NCI-H526 (cell line): ENCODE data around the gene XDH.

Experiments used
- DNase-seq, 2 experiments: peaks; one replicate each; lab custom pipeline; 2025; lab: John Stamatoyannopoulos, UW

Gene XDH

DNA sequence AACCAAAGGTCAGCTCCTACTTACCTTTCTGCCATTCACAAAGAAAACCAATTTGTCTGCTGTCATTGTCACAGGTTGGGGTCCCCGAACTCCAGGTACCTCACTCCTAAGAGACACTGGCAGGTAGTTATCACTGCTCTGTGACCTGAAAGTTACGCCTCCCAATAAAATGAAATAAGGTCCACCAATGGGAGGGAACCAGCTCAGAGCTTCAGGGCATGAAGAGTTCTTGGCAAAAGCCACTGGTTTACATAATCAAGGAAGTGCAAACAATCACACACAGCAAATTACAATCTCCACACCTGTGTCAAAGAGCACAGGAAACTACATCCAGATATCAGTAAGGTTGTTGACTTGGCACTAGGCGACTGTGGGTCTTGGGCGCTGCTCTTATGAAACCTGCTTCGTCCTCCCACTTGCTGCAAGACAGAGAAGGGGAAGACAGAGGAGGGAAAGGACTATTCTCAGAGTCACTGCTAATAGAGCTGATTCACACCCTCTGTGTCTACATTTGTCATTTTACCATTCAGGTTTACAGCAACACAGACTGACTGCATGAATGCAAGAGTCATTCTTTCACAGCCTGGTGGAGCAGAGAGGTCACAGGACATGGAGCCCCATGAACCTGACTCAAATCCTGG is at the start of gene XDH:
TSS of gene XDH (minus strand) at position 142 of the 641 bp plus-strand sequence. CDS start at position 66, 76 bp downstream.
- DNase-seq: no peak

GRCh38 chr2:31457651-31458050 is 43.1 kb upstream of the XDH start:
- no peak for DNase-seq

- DNase-seq: no peak
Observed at GRCh38 chr2:31446848-31447247, 32.3 kb upstream of the XDH start.

- no peak for DNase-seq
Observed at GRCh38 chr2:31442376-31442775, 27.8 kb upstream of the XDH start.

- no peak for DNase-seq
Observed at GRCh38 chr2:31440764-31441163, 26.2 kb upstream of the XDH start.

GRCh38 chr2:31434911-31435310 is 20.4 kb upstream of the XDH start:
- DNase-seq: no peak

GRCh38 chr2:31433541-31433940 is 19.0 kb upstream of the XDH start:
- no peak for DNase-seq

DNA sequence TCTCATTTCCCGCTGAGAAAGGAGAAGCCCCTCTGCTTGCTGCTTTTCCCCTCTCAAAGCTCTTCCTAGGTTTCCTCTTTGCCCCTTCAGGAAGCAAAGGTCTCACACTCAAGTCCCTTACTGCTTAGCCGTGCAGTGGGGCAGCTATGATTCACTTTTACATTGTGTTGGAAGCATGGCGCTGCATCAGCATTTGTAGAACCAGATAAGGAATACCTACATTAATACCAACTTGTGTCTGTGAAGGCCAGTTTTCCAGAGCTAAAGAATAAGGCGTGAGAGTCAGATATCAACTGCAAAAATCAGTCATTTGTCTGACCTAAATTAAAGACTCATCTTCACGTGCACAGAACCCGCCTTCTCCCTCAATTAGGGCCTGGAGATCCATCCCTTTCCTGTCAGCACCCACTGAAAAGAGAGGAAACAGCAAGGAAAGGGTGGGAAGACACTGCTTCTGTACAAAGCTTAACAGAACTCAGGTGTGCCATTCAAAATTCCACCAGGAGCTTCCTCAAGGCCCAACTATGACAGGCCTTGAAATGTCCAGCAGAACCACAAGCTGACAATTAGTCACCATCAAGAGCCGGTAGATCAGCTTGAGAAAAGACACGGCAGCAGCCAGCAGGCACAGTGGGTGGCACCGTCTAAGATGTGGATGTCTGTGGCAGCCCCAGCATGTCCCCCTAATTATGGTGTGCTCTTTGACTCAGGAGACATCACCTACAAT is 16.1 kb upstream of the XDH start:
- no peak for DNase-seq

GRCh38 chr2:31429759-31430438 is 15.4 kb upstream of the XDH start:
- DNase-seq: no peak

- no peak for DNase-seq
Observed at GRCh38 chr2:31429040-31429439, 14.5 kb upstream of the XDH start.

GRCh38 chr2:31428001-31428418 is 13.5 kb upstream of the XDH start:
- no peak for DNase-seq

DNA sequence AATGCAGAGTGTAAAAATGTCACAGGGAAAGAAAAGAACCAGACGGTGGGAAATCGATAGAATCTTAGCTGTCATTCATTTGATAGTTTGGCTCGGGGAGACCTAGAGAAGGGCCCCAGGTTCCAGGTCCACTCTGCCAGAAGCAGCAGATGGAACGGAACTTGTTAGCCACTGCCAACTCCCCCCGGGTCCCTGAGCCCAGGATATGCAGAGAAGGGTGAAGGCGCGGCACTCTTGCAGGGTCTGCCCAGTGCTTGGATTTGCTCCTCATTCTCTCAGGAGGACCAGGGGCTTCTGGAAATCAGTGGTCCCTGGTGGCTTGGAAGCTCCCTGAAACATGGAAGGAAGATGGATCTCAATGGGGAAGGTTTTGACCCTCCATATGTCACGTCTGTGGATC is 11.6 kb upstream of the XDH start:
- DNase-seq: no peak

- DNase-seq: no peak
Observed at GRCh38 chr2:31421634-31422033, 7.1 kb upstream of the XDH start.

GRCh38 chr2:31420936-31421335 is 6.4 kb upstream of the XDH start:
- no peak for DNase-seq

DNA sequence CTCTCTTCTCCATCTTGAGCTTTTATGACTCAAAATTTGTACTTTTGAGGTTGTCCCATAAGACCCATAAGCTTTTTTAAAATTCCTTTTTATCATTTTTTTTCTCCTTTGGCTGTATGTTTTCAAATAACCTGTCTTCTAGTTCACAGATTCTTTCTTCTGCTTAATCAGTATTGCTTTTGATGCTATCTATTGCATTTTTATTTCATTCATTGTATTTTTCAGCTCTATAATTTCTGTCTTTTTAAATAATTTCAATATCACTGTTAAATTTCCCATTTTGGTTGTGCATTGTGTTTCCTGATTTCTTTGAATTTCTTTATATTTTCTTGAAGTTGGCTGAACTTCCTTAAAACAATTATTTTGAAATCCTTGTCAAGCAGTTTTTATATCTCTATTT is 4.8 kb upstream of the XDH start:
- no peak for DNase-seq

DNA sequence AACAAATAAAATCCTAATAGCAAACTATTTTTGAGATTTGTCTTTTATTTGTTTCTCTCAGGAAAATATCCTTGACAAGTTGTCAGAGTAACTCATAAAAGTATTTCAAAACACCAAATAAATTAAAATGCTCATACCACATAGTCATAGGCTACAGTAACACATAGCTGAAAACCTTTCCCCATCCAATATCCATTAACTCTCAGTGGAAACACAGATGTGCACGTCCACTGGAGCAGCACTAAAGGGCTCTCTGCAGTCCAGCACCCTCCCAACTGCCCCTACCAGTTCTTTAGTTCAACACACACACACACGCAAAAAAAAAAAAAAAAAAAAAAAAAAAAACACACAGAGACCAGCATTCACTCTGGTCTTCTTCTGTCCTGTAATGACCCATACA is 879 bp upstream of the XDH start:
- DNase-seq: no peak

- peak in 1 of 2 experiments; percentile 31 for DNase-seq
Observed at GRCh38 chr2:31413862-31414550, 536 bp downstream of the XDH start.

DNA sequence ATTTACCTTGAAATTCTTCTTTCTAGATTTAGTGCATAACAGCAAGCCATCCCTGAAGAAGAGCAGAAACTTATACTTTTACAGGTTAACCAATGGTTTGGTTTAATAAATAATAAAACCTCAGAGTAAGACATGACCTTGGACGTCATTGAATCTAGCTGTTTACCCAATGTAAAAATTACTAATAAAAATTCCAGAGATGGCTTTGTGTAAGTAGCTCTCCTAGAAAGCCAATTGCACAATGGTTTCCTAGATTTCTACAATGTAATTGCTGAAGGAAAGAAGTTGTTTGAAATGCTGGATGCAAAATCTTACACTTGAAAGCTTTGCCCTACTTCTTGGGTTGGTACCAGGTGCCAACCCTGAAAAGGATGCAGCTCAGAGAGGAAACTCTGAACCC is 1.5 kb downstream of the XDH start:
- no peak for DNase-seq

- DNase-seq: no peak
Observed at GRCh38 chr2:31411771-31412170, 2.8 kb downstream of the XDH start.

- no peak for DNase-seq
Observed at GRCh38 chr2:31406593-31407385, 7.8 kb downstream of the XDH start.

DNA sequence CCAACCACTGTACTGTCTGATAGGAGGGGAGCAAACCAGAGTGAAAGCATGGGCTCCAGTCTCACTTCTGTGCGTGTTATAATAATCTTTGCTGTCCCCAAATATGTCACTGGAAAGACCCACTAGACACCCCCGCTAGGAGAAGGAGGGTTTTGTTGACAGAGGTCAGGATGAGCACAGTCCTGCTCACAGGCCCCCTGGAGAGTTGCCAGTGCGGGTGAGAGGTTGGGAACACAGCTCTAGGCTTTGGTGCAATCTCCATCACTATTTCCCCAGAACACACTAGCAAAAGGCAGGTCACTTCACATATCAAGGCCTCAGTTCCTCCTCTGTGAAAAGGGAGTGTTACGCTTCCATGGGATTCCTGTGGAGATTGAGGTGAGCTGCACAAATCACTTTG is 9.7 kb downstream of the XDH start:
- no peak for DNase-seq

DNA sequence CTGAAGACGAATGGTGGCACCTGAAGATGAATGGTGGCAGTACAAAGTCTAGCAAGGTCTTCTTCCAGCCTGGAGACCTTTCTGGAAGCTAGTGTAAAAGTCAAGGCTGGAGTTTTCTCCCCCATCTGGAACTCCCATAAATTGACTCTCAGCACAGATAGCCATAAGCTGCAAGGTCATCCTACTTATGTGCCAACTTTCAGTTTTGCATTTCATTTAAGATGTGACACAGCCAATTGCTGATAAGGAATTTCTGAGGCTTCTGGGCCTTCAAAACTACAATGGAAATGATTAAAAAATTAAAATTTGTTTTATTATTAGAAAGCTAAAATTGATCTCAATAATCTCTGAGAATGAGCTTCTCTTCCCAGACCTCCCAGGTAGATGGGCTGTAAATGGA is 10.2 kb downstream of the XDH start:
- DNase-seq: no peak
